Measurements from ENCODE around the gene SEMG2.

DNA sequence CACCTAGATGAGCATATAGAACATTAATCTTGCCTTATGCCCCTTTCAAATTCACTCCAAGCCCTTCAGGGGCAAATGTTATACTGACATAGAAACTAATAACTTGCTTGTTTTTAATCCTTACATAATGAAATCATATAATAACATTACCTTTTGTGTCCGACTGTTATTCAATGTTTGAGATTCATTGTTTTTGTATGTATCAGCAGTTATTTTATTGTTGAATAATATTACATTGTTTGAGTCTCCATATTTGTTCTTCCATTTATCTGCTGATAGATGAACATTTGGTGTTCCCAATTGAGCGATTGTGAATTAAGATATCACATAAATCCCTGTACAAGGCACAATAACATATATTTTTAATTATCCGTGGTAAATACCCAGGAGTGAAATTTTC lies 8.3 kb upstream of the SEMG2 start:
- TF ChIP-seq, protein P1, sequence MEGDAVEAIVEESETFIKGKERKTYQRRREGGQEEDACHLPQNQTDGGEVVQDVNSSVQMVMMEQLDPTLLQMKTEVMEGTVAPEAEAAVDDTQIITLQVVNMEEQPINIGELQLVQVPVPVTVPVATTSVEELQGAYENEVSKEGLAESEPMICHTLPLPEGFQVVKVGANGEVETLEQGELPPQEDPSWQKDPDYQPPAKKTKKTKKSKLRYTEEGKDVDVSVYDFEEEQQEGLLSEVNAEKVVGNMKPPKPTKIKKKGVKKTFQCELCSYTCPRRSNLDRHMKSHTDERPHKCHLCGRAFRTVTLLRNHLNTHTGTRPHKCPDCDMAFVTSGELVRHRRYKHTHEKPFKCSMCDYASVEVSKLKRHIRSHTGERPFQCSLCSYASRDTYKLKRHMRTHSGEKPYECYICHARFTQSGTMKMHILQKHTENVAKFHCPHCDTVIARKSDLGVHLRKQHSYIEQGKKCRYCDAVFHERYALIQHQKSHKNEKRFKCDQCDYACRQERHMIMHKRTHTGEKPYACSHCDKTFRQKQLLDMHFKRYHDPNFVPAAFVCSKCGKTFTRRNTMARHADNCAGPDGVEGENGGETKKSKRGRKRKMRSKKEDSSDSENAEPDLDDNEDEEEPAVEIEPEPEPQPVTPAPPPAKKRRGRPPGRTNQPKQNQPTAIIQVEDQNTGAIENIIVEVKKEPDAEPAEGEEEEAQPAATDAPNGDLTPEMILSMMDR (IDR thresholded peaks at IDR 0.05; ENCODE audit: low read length): no peak
- TF ChIP-seq EZH2 (optimal IDR thresholded peaks at IDR 0.05; ENCODE audit: low read depth, low read length) (no peak), EZH2phosphoT487 (IDR thresholded peaks at IDR 0.05; ENCODE audit: low read length) (no peak)

Data from MM.1S (cell line).